Ovary (tissue), 3 donors: Measurements from ENCODE around the gene ARV1.

Source experiments
- CTCF ChIP-seq, 3 donors: fragments of 450-650 bp in 2 of 3; fragments of 200-600 bp in 1 of 3; IDR thresholded peaks; one replicate each; pipeline versions ENCODE4 v1.5.1 to v1.8.0; 2016 to 2022; ENCODE audit warnings: antibody characterized with exemption in 3 of 3, mild to moderate bottlenecking in 1 of 3
- POLR2A ChIP-seq: fragments of 450-650 bp; IDR thresholded peaks from one replicate; pipeline ENCODE4 v1.6.1; 2017; ENCODE audit warnings: antibody characterized with exemption, mild to moderate bottlenecking, moderate library complexity
- donor health status: DM: no; HTN: no; CAD: no.

GRCh38 chr1:231019711-231020110 lies 40.8 kb downstream of the ARV1 start:
- TF ChIP-seq POLR2A (no peak), CTCF (IDR thresholded peaks at IDR 0.05) (no peak)
